ENCODE data around the gene MT2A.

- TF ChIP-seq CTCF (IDR thresholded peaks at IDR 0.05; ENCODE audit: low read depth, low read length) (no peak), EZH2phosphoT487 (IDR thresholded peaks at IDR 0.05; ENCODE audit: low read depth) (no peak)
These were observed 31.7 kb downstream of the MT2A start for GRCh38 chr16:56640076-56640475.
